Fibroblast of peridontal ligament (primary cell): Measurements from ENCODE around the gene TMEM164.
A peak's percentile ranks its signal among the peaks of the same experiment; 100 is the strongest.
"Not testable (repeated sequence)": the region's sequence is repeated elsewhere in the genome, so short reads cannot be mapped to it uniquely, and the experiment has no call there.

Experiments
- DNase-seq: peaks from one replicate; pipeline ENCODE4 v3.0.0-alpha.2; 2010; ENCODE audit errors: extremely low read depth

Gene TMEM164

GRCh38 chrX:110002300-110003166, at the start of gene TMEM164:
Gene TMEM164, plus strand, starts transcription at chrX:110003114. Its CDS starts 661 bp downstream, at chrX:110003775.
- peak; percentile 55 for DNase-seq

DNA sequence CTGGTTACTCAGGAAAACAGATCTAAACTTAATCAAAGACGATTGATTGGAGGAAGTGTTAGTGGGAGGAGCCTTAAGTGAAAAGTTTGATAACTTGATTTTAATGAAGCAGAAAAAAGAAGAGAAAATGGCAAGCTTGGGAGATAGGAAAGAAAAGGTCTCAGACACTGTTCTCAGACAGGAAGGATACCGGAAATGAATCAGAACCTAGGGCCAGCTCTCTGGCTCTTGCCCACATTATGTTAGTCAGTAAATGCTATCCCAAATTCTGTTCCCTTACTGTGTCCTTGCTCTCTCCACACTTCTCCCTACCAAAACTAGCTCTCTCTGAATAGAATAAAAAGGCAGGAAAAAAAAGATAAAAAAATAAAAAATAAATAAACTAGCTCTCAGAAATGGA, 48.6 kb upstream of the TMEM164 start:
- DNase-seq, result no peak

DNA sequence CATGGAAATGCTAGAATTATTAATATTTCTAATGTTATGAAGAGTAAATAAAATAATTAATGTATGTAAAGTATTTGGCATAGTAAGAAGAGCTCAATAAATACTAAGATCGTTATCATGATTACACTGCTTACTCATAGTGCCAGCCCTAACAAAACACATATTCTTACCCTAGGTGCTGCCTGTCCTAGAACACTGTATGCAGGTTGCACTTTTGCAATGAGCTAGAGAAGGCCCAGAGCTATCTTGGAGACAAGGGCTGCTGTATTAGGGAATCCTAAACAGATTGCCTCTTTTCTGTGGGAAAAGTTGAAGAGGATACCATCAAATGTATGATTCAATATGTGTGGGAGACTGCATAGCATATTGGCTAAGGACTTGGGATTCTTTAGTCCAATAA, 48.0 kb upstream of the TMEM164 start:
- DNase-seq, result no peak

GRCh38 chrX:109958266-109958665, 44.6 kb upstream of the TMEM164 start:
- DNase-seq, result no peak

GRCh38 chrX:109959356-109959871, 43.5 kb upstream of the TMEM164 start:
- no peak for DNase-seq

DNA sequence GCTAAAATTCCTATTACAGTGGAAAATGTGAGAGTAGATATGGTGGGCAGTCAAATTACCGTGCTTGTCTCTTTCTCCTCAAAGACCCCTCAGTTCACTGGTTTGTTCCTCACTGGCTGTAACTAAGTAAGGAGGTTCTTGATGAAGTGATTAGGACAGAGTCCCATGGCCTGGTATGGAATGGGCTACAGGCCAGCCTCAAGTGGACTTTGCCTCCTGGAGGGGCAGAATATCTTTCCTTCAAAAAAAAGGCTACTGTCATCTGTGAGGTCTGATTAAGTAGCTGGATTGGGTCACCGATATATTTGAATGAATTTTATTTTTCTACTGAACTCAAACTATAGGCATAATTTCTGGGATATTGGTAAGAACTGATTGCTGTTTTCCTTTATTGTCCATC, 38.5 kb upstream of the TMEM164 start:
- DNase-seq, result no peak

DNA sequence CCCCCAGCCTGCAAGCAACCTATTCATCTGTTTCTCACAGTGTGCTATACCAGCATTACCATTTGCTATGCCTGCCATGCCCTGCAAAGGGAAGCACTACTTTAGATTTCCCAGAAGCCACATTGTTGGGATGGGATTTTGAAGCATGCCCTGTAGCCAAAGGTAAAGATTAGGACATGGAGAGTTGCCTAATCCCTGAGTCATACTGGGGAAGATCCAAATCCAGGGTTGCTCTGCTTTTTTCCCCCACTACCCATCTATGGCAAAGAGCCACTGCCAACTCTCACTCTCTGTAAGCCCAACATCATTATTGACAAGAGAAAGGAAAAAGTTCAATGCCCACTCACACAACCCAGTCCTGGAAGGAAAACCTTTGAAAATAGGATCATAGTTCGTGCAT, 36.7 kb upstream of the TMEM164 start:
- DNase-seq, result peak; percentile 2

GRCh38 chrX:109967156-109967555, 35.8 kb upstream of the TMEM164 start:
- DNase-seq, result no peak

- DNase-seq, result not testable (repeated sequence)
Measured at GRCh38 chrX:109970841-109971240, 32.1 kb upstream of the TMEM164 start.

GRCh38 chrX:109974906-109975655, 27.8 kb upstream of the TMEM164 start:
- DNase-seq, result no peak

GRCh38 chrX:109985210-109985609, 17.7 kb upstream of the TMEM164 start:
- not testable (repeated sequence) for DNase-seq

GRCh38 chrX:109987884-109988283, 15.0 kb upstream of the TMEM164 start:
- DNase-seq, result peak; percentile 49

GRCh38 chrX:109990582-109991276, 12.2 kb upstream of the TMEM164 start:
- no peak for DNase-seq

DNA sequence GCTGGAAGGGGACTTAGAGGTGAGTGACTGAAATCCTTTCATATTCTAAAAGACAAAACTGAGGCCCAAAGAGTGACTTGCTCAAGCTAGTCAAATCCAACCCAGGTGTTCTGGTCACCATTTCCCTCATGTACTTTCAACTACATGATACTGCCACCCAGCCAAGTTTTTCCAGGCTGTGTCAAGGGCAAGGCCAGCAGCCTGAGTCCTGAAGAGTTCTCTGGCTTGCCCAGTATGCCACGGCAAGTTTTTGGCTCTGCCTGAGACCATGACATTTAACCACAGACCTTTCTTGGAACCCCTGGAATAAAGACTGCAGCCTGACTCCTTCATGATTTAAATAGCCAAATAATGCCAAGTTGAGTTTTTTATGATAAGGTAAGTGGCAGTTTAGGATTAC, 10.7 kb upstream of the TMEM164 start:
- no peak for DNase-seq

- DNase-seq, result no peak
Measured at GRCh38 chrX:109995155-109995554, 7.8 kb upstream of the TMEM164 start.

DNA sequence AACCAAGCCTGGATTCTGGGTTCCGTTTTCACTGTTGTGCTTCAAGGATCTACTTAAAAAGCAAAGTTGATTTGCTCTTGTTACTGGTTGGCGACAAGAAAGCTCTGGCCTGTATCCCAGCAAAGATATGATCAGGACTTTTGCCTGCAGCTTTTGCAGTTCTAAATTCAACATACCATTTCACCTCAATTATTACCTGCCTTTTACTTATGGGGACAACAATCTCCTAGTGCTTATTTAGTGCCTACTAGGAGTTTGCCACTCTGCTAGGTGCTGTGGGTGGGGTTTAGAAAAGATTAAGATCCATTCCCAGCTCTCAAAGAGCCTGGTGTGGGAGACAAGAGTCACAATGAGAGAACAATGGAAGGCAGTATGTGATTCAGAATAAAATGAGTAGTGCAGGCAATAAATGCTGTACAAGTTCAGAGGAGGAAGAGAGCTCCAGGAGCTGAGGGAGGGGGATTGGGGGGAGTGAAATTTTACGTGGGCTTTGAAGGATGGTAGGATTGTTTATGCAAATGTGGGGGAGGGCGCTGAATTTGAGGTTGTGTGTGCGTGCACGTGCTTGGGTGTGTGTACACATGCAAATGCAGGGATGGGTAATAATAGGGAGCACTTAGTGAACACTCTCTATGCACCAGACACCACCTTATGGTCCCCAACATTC, 5.0 kb upstream of the TMEM164 start:
- no peak for DNase-seq

DNA sequence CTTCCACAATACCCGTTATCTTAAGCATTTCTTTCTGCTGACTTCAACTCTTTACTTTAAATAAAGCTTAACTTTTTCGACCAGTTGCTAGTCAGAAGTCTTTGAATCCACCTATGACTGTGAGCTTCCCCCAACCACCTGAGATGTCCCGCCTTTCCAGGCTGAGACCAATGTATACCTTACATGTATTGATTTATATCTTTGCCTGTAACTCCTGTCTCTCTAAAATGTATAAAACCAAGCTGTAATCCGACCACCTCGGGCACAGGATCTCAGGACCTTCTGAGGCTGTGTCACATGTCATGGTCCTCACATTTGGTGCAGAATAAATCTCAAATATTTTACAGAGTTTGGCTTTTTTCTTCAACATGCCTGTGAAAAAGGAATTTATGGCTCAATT, 2.9 kb upstream of the TMEM164 start:
- DNase-seq, result no peak

- no peak for DNase-seq
Measured at GRCh38 chrX:110000847-110001713, 1.8 kb upstream of the TMEM164 start.

- no peak for DNase-seq
Measured at GRCh38 chrX:110001740-110002299, 1.1 kb upstream of the TMEM164 start.
